HepG2 (cell line): ENCODE results near the gene TRPM1. TPM values are rescaled to one million over a fixed set of nuclear protein-coding genes. Genes with fewer than 3 reads are reported as not detected.

Source experiments
- MBNL3 ChIP-seq: fragments of 250-450 bp; sonication (Bioruptor Pico); conservative IDR thresholded peaks from 2 replicates; pipeline ENCODE4 v1.8.0; 2022; ENCODE audit warnings: mild to moderate bottlenecking, inconsistent platforms
- PCBP2 ChIP-seq: fragments of 200-400 bp; formaldehyde crosslinking; optimal IDR thresholded peaks from 2 replicates; pipeline ENCODE3; 2018; ENCODE audit warnings: low read length, low read depth; ENCODE audit not compliant: poor library complexity, severe bottlenecking
- SP5 ChIP-seq: IDR thresholded peaks from 2 replicates; pipeline ENCODE4 v1.6.1; 2016; ENCODE audit warnings: low read depth, borderline replicate concordance
- SPEN ChIP-seq: sonication (generic); formaldehyde crosslinking; IDR thresholded peaks from 2 replicates; pipeline ENCODE4 v1.5.1; 2020; ENCODE audit warnings: low read depth, mild to moderate bottlenecking, missing genetic modification reagents
- ZFP62 ChIP-seq: sonication (generic); formaldehyde crosslinking; IDR thresholded peaks from 2 replicates; pipeline ENCODE4 v1.4.0; 2020; ENCODE audit warnings: missing genetic modification reagents
- polyA plus RNA-seq, 8 experiments: library from polyadenylated mRNA; depleted of rRNA in 3 of 8; stranded (reverse) in 7 of 8; unstranded in 1 of 8; fragments of >200 nt; fragmentation: Illumina TruSeq in 4 of 8; extraction: Trizol in 4 of 8; gene quantifications; 2 replicates each; pipeline versions ENCODE4 v1.2.1 to v1.2.3, GENCODE V29; 2011 to 2016; ENCODE audit warnings: low read depth in 4 of 8, missing spikeins in 1 of 8, mixed read lengths in 1 of 8; ENCODE audit not compliant: insufficient read depth in 1 of 8
- total RNA-seq, 5 experiments: library from RNA; depleted of rRNA; stranded (reverse); fragments of >200 nt; fragmentation: Illumina TruSeq; extraction: Trizol; gene quantifications; 2 replicates each; pipeline ENCODE4 v1.2.3, GENCODE V29; 2016; ENCODE audit warnings: low read depth in 1 of 5
- TF ChIP-seq, protein P1 (sequence below): sonication (generic); formaldehyde crosslinking; IDR thresholded peaks from 2 replicates; pipeline ENCODE4 v1.8.1; 2022; ENCODE audit warnings: low read depth, mild to moderate bottlenecking, missing genetic modification reagents
- TF ChIP-seq, protein P2 (sequence below): IDR thresholded peaks from 2 replicates; pipeline ENCODE4 v1.6.1; 2016; ENCODE audit warnings: mild to moderate bottlenecking
- TF ChIP-seq, protein P3 (sequence below): sonication (generic); formaldehyde crosslinking; IDR thresholded peaks from 2 replicates; pipeline ENCODE4 v1.4.0; 2020; ENCODE audit warnings: missing genetic modification reagents, borderline replicate concordance

TRPM1 gene
- total and polyA plus RNA-seq, 2 of the 13 experiments (the other 11 are each of a cell fraction or from before 2014, with no cell fraction given), result not detected

DNA sequence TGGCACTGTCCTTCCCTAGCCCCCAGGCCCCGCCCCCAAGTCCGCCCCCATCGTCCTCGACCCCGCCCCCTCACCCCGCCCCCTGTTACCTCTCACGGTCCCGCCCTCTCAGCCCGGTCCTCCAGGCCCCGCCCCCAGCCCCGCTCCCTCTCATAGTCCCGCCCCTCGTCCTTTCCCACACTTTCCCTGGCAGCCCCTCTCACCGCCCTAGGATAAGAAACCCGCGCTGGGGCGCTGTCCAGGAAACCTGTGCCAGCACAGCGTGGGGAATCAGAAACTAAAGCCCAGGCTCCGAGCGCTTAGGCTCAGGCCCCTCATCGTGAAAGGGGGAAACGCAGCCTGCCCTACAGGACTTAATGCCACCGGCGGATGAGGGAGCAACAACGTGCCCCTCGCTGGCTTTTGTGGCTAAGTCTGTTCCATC, 20.9 kb downstream of the TRPM1 start (continued):
- TF ChIP-seq, protein P1, sequence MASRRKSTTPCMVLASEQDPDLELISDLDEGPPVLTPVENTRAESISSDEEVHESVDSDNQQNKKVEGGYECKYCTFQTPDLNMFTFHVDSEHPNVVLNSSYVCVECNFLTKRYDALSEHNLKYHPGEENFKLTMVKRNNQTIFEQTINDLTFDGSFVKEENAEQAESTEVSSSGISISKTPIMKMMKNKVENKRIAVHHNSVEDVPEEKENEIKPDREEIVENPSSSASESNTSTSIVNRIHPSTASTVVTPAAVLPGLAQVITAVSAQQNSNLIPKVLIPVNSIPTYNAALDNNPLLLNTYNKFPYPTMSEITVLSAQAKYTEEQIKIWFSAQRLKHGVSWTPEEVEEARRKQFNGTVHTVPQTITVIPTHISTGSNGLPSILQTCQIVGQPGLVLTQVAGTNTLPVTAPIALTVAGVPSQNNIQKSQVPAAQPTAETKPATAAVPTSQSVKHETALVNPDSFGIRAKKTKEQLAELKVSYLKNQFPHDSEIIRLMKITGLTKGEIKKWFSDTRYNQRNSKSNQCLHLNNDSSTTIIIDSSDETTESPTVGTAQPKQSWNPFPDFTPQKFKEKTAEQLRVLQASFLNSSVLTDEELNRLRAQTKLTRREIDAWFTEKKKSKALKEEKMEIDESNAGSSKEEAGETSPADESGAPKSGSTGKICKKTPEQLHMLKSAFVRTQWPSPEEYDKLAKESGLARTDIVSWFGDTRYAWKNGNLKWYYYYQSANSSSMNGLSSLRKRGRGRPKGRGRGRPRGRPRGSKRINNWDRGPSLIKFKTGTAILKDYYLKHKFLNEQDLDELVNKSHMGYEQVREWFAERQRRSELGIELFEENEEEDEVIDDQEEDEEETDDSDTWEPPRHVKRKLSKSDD (CRISPR knock-in tag), result no peak
- no peak for TF ChIP-seq SPEN (CRISPR knock-in tag)
- no peak for TF ChIP-seq MBNL3 (CRISPR knock-in tag)
- TF ChIP-seq, protein P2, sequence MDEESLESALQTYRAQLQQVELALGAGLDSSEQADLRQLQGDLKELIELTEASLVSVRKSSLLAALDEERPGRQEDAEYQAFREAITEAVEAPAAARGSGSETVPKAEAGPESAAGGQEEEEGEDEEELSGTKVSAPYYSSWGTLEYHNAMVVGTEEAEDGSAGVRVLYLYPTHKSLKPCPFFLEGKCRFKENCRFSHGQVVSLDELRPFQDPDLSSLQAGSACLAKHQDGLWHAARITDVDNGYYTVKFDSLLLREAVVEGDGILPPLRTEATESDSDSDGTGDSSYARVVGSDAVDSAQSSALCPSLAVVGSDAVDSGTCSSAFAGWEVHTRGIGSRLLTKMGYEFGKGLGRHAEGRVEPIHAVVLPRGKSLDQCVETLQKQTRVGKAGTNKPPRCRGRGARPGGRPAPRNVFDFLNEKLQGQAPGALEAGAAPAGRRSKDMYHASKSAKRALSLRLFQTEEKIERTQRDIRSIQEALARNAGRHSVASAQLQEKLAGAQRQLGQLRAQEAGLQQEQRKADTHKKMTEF (CRISPR knock-in tag), result no peak
- no peak for TF ChIP-seq SP5 (CRISPR knock-in tag)
- no peak for TF ChIP-seq PCBP2
- no peak for TF ChIP-seq ZFP62 (CRISPR knock-in tag)
- TF ChIP-seq, protein P3, sequence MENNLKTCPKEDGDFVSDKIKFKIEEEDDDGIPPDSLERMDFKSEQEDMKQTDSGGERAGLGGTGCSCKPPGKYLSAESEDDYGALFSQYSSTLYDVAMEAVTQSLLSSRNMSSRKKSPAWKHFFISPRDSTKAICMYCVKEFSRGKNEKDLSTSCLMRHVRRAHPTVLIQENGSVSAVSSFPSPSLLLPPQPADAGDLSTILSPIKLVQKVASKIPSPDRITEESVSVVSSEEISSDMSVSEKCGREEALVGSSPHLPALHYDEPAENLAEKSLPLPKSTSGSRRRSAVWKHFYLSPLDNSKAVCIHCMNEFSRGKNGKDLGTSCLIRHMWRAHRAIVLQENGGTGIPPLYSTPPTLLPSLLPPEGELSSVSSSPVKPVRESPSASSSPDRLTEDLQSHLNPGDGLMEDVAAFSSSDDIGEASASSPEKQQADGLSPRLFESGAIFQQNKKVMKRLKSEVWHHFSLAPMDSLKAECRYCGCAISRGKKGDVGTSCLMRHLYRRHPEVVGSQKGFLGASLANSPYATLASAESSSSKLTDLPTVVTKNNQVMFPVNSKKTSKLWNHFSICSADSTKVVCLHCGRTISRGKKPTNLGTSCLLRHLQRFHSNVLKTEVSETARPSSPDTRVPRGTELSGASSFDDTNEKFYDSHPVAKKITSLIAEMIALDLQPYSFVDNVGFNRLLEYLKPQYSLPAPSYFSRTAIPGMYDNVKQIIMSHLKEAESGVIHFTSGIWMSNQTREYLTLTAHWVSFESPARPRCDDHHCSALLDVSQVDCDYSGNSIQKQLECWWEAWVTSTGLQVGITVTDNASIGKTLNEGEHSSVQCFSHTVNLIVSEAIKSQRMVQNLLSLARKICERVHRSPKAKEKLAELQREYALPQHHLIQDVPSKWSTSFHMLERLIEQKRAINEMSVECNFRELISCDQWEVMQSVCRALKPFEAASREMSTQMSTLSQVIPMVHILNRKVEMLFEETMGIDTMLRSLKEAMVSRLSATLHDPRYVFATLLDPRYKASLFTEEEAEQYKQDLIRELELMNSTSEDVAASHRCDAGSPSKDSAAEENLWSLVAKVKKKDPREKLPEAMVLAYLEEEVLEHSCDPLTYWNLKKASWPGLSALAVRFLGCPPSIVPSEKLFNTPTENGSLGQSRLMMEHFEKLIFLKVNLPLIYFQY, result no peak
